HG03103 (cell line): ENCODE data around the gene LDHAL6A.
A peak's percentile ranks its signal among the peaks of the same experiment; 100 is the strongest.

Experiments
- ATAC-seq: cut with Tn5 transposase; IDR thresholded peaks from one replicate; pipeline ENCODE4 v1.9.1; 2021; ENCODE audit warnings: low read depth; ENCODE audit not compliant: unreplicated experiment

The LDHAL6A gene

GRCh38 chr11:18490319-18490718, 34.7 kb downstream of the LDHAL6A start:
- no peak for ATAC-seq

GRCh38 chr11:18490736-18491485, 35.3 kb downstream of the LDHAL6A start:
- no peak for ATAC-seq

GRCh38 chr11:18491924-18492323, 36.3 kb downstream of the LDHAL6A start:
- ATAC-seq = no peak

GRCh38 chr11:18492888-18493287, 37.2 kb downstream of the LDHAL6A start:
- ATAC-seq = no peak

- no peak for ATAC-seq
These were observed 37.7 kb downstream of the LDHAL6A start for GRCh38 chr11:18493310-18493709.

- no peak for ATAC-seq
These were observed 39.6 kb downstream of the LDHAL6A start for GRCh38 chr11:18495271-18495670.

- no peak for ATAC-seq
These were observed 40.0 kb downstream of the LDHAL6A start for GRCh38 chr11:18495703-18496102.

- no peak for ATAC-seq
These were observed 42.4 kb downstream of the LDHAL6A start for GRCh38 chr11:18498039-18498438.

- no peak for ATAC-seq
These were observed 46.0 kb downstream of the LDHAL6A start for GRCh38 chr11:18501629-18502028.

- no peak for ATAC-seq
These were observed 46.7 kb downstream of the LDHAL6A start for GRCh38 chr11:18502352-18502751.

- no peak for ATAC-seq
These were observed 65.5 kb downstream of the LDHAL6A start for GRCh38 chr11:18521122-18521521.

GRCh38 chr11:18522388-18522787, 66.7 kb downstream of the LDHAL6A start:
- ATAC-seq = no peak

- ATAC-seq = no peak
These were observed 67.4 kb downstream of the LDHAL6A start for GRCh38 chr11:18523084-18523483.

GRCh38 chr11:18524248-18524647, 68.6 kb downstream of the LDHAL6A start:
- no peak for ATAC-seq

GRCh38 chr11:18526130-18526520, 70.5 kb downstream of the LDHAL6A start:
- no peak for ATAC-seq

GRCh38 chr11:18526521-18527296, 71.1 kb downstream of the LDHAL6A start, which contains the start of gene TSG101:
Gene TSG101, minus strand, starts transcription at chr11:18526942. Its CDS starts 126 bp downstream, at chr11:18526816.
- peak; percentile 90 for ATAC-seq

GRCh38 chr11:18527512-18527911, 71.9 kb downstream of the LDHAL6A start:
- ATAC-seq = no peak
